ENCODE results near the gene LPO. TPM values are rescaled to one million over a fixed set of nuclear protein-coding genes. Genes with fewer than 3 reads are reported as not detected.
A peak's percentile ranks its signal among the peaks of the same experiment; 100 is the strongest.

LPO gene
- total RNA-seq, 1 experiment from 2014 or later: 0.20 TPM

DNA sequence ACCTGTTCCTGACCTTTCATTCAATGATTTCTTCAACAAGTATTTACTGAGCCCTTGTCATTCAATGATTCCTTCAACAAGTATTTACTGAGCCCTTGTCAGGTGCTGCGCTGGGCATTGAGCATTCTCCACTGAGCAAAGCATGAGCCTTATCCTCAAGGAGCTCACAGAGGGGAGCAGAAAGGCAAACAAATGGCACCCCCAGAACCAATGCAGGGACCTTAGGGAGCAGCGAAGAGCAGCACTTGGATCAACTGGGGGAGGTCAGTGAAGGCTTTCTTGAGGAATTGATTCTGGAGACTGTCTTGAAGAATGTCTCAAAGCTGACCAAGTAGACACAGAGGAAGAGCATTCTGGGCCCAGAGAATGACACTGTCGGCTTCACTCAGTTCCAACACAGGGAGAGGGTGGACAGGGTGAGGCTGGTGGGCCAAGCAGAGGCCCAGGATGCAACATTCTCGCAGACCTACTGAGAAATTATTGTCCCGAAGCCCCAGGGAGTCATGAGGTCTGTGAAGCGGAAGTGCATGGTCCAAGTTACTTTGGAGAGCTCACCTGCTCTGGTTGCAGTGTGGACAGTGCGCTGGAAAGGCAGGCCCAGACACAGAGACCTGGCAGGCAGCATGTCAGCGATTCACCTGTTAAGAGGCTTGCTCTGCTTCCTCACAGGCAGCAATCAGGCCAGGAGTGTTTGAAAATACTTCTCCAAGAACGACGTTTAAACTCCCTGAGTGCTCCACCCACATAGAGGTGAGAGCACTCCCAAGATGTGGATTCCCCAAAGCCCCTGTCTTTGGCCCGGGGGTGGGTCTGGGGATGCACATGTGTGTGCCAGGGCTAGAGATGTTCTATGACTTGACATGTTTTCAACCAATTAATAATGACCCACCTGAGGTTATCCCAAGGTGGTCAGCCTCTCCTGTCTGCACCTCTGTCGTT is 45.6 kb downstream of the LPO start:
- no peak for DNase-seq (ENCODE audit: low spot score)
- TF ChIP-seq RORB (CRISPR knock-in tag; IDR thresholded peaks at IDR 0.05) (no peak), MYBL2 (CRISPR knock-in tag; IDR thresholded peaks at IDR 0.05) (no peak), IRF2 (CRISPR knock-in tag; IDR thresholded peaks at IDR 0.05; ENCODE audit: borderline replicate concordance, low read depth) (no peak), KAT7 (CRISPR knock-in tag; IDR thresholded peaks at IDR 0.05; ENCODE audit: borderline replicate concordance) (no peak), ZNF263 (CRISPR knock-in tag; IDR thresholded peaks at IDR 0.05; ENCODE audit: low read depth) (peak; percentile 73), JAZF1 (CRISPR knock-in tag; IDR thresholded peaks at IDR 0.05) (no peak)
- TF ChIP-seq, protein P1, sequence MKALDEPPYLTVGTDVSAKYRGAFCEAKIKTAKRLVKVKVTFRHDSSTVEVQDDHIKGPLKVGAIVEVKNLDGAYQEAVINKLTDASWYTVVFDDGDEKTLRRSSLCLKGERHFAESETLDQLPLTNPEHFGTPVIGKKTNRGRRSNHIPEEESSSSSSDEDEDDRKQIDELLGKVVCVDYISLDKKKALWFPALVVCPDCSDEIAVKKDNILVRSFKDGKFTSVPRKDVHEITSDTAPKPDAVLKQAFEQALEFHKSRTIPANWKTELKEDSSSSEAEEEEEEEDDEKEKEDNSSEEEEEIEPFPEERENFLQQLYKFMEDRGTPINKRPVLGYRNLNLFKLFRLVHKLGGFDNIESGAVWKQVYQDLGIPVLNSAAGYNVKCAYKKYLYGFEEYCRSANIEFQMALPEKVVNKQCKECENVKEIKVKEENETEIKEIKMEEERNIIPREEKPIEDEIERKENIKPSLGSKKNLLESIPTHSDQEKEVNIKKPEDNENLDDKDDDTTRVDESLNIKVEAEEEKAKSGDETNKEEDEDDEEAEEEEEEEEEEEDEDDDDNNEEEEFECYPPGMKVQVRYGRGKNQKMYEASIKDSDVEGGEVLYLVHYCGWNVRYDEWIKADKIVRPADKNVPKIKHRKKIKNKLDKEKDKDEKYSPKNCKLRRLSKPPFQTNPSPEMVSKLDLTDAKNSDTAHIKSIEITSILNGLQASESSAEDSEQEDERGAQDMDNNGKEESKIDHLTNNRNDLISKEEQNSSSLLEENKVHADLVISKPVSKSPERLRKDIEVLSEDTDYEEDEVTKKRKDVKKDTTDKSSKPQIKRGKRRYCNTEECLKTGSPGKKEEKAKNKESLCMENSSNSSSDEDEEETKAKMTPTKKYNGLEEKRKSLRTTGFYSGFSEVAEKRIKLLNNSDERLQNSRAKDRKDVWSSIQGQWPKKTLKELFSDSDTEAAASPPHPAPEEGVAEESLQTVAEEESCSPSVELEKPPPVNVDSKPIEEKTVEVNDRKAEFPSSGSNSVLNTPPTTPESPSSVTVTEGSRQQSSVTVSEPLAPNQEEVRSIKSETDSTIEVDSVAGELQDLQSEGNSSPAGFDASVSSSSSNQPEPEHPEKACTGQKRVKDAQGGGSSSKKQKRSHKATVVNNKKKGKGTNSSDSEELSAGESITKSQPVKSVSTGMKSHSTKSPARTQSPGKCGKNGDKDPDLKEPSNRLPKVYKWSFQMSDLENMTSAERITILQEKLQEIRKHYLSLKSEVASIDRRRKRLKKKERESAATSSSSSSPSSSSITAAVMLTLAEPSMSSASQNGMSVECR (CRISPR knock-in tag; IDR thresholded peaks at IDR 0.05; ENCODE audit: borderline replicate concordance): no peak
- Mint-ChIP-seq H3K36me3 (no peaks in the 10 kb centered on the region), H3K27me3 (ENCODE audit: low read depth) (peaks cover 4% of the 10 kb centered on the region), H3K27ac (no peak overlapping the region), H3K4me1 (peaks cover 20% of the 10 kb centered on the region), H3K4me3 (no peak overlapping the region), H3K9me3 (no peaks in the 10 kb centered on the region)
- ChIA-PET POLR2A (interaction anchor here (0.5 to 1.0 kb wide), 6 partner anchors 17 to 231 kb away, joined by 3 to 5 read pairs (median 4); partner anchors contain the start of genes MTMR4, RNF43 and SUPT4H1), CTCF (interaction anchor here (0.6 to 2.1 kb wide), 22 partner anchors 9 to 204 kb away, joined by 3 to 27 read pairs (median 4); partner anchors contain the start of genes MKS1 and RNF43)
- peak; percentile 12 for ATAC-seq

- H3K9me3 Mint-ChIP-seq: no peaks in the 10 kb centered on the region
- no peak overlapping the region for H3K4me3 Mint-ChIP-seq
- DNase-seq (ENCODE audit: low spot score) (peak; percentile 51), ATAC-seq (peak; percentile 97)
- H3K27me3 Mint-ChIP-seq (ENCODE audit: low read depth): peaks cover 4% of the 10 kb centered on the region
- 0 out of 2 replicates have a peak overlapping the region, but pooled peaks have one; percentile 17 for H3K27ac Mint-ChIP-seq
- peaks cover 20% of the 10 kb centered on the region for H3K4me1 Mint-ChIP-seq
- H3K36me3 Mint-ChIP-seq: no peaks in the 10 kb centered on the region
- ChIA-PET CTCF (interaction anchor here (0.6 to 2.1 kb wide), 21 partner anchors 9 to 203 kb away, joined by 3 to 27 read pairs (median 4); partner anchors contain the start of genes MKS1 and RNF43), POLR2A (interaction anchor here (0.5 to 1.0 kb wide), 6 partner anchors 16 to 230 kb away, joined by 3 to 5 read pairs (median 4); partner anchors contain the start of genes MTMR4, RNF43 and SUPT4H1)
- no peak for TF ChIP-seq TP53 (CRISPR knock-in tag; IDR thresholded peaks at IDR 0.05)
- no peak for TF ChIP-seq CREB1 (CRISPR knock-in tag; IDR thresholded peaks at IDR 0.05)
- no peak for TF ChIP-seq ELF4 (CRISPR knock-in tag; IDR thresholded peaks at IDR 0.05; ENCODE audit: low read depth)
- peak; percentile 2; the same call in 1 of the 2 replicates for TF ChIP-seq ZNF263 (CRISPR knock-in tag; IDR thresholded peaks at IDR 0.05; ENCODE audit: low read depth)
- TF ChIP-seq, protein P2, sequence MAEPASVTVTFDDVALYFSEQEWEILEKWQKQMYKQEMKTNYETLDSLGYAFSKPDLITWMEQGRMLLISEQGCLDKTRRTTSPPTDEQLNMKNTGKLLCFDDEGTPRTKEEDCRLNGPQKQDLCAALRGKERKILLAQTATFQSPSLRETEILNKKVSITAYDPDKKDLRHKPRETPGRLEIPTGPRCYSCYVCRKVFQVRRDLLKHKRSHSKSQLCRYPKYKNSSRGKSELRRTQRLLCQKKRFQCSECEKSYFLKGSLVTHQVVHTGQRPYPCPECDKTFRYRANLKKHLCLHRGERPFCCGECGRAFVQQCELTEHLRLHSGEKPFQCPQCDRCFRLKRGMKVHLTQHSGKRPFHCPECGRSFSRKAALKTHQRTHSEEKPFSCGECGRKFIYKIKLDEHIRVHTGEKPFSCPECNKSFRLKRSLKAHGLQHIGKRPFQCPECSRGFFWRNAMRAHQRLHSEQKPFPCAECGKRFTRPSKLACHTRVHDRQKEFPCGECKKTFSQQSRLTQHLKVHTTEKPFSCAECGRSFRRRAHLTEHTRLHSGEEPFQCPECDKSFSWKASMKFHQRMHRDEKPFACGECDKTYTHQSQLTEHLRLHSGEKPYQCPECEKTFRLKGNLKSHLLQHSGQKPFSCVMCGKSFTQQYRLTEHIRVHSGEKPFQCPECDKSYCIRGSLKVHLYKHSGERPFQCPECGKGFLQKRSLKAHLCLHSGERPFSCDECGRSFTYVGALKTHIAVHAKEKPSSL (CRISPR knock-in tag; conservative IDR thresholded peaks at IDR 0.05): no peak
- TF ChIP-seq, protein P3, sequence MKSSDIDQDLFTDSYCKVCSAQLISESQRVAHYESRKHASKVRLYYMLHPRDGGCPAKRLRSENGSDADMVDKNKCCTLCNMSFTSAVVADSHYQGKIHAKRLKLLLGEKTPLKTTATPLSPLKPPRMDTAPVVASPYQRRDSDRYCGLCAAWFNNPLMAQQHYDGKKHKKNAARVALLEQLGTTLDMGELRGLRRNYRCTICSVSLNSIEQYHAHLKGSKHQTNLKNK (CRISPR knock-in tag; IDR thresholded peaks at IDR 0.05): no peak
- TF ChIP-seq ZNF121 (CRISPR knock-in tag; IDR thresholded peaks at IDR 0.05): 0 out of 2 replicates have a peak, but pooled peaks have one; percentile 57
- no peak for TF ChIP-seq TCF7 (CRISPR knock-in tag; IDR thresholded peaks at IDR 0.05; ENCODE audit: low read depth)
- no peak for TF ChIP-seq NR2C2 (CRISPR knock-in tag; IDR thresholded peaks at IDR 0.05)
- TF ChIP-seq JAZF1 (CRISPR knock-in tag; IDR thresholded peaks at IDR 0.05): no peak
Measured at GRCh38 chr17:58284613-58285421, 46.4 kb downstream of the LPO start.
